ENCODE measurements around the gene KCND2.

DNA sequence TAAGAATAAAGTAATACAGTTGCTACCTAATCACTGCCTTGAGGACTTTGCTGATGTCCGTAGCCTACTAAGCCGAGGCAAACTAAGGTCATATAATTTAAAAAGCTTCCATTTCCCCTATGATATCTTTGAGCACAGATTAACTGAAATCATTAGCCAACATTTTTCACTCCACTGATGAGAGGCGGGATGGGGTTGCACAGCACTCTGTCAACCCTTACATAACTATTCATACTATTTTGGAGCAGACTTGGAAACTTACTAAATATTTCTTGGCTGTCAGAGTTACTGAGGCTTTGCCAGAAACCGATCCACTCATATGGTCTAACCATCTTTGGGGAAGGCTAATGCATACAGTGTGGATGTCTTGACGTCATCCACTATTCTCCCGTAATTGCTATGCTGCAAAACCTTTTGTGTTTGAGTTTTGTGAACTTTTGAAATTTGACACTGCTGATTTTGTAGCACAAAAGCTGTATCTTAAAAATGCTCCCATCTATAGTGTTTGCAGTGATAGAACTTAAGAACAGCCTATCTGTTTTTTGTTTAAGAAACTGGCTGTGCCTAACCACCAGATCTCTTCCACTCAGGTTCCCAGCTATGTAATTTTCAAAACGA is 336.3 kb downstream of the KCND2 start:
- TF ChIP-seq, protein P1, sequence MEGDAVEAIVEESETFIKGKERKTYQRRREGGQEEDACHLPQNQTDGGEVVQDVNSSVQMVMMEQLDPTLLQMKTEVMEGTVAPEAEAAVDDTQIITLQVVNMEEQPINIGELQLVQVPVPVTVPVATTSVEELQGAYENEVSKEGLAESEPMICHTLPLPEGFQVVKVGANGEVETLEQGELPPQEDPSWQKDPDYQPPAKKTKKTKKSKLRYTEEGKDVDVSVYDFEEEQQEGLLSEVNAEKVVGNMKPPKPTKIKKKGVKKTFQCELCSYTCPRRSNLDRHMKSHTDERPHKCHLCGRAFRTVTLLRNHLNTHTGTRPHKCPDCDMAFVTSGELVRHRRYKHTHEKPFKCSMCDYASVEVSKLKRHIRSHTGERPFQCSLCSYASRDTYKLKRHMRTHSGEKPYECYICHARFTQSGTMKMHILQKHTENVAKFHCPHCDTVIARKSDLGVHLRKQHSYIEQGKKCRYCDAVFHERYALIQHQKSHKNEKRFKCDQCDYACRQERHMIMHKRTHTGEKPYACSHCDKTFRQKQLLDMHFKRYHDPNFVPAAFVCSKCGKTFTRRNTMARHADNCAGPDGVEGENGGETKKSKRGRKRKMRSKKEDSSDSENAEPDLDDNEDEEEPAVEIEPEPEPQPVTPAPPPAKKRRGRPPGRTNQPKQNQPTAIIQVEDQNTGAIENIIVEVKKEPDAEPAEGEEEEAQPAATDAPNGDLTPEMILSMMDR (IDR thresholded peaks at IDR 0.05; ENCODE audit: low read length) = no peak
- no peak for TF ChIP-seq EZH2 (IDR thresholded peaks at IDR 0.05; ENCODE audit: borderline replicate concordance, low read length)
